Measurements from ENCODE around the gene KY.

The KY gene

DNA sequence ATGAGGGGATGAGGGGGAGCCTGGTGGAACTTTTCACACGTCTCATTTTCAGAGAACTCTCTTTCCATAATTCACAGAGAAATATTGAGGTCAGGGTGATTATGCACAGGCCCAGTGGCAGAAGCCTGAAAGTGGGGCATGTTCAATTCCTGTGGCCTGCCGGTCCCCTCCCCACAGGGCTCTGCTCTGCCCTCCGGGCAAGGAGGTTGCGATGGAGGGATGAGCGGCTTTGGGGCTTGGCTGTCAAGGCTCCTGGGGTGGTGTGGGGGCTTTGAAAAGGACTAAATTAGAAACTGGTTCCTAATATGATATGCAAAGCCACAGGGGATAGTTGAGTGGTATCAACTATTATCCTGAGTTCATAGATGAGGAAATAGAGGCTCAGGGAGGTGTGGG is 9.2 kb upstream of the KY start:
- no peak for DNase-seq (ENCODE audit: low read depth)
- no peak overlapping the region for H3K4me3 ChIP-seq (ENCODE audit: low read depth, low read length)
- TF ChIP-seq, protein P1, sequence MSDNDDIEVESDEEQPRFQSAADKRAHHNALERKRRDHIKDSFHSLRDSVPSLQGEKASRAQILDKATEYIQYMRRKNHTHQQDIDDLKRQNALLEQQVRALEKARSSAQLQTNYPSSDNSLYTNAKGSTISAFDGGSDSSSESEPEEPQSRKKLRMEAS (IDR thresholded peaks at IDR 0.05; ENCODE audit: low read depth, low read length) = no peak
- TF ChIP-seq, protein P2, sequence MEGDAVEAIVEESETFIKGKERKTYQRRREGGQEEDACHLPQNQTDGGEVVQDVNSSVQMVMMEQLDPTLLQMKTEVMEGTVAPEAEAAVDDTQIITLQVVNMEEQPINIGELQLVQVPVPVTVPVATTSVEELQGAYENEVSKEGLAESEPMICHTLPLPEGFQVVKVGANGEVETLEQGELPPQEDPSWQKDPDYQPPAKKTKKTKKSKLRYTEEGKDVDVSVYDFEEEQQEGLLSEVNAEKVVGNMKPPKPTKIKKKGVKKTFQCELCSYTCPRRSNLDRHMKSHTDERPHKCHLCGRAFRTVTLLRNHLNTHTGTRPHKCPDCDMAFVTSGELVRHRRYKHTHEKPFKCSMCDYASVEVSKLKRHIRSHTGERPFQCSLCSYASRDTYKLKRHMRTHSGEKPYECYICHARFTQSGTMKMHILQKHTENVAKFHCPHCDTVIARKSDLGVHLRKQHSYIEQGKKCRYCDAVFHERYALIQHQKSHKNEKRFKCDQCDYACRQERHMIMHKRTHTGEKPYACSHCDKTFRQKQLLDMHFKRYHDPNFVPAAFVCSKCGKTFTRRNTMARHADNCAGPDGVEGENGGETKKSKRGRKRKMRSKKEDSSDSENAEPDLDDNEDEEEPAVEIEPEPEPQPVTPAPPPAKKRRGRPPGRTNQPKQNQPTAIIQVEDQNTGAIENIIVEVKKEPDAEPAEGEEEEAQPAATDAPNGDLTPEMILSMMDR (IDR thresholded peaks at IDR 0.05; ENCODE audit: low read depth, low read length) = no peak
- TF ChIP-seq POLR2A (IDR thresholded peaks at IDR 0.05; ENCODE audit: extremely low read depth, insufficient read length) (no peak), MYC (IDR thresholded peaks at IDR 0.05; ENCODE audit: low read depth, low read length) (no peak)

DNA sequence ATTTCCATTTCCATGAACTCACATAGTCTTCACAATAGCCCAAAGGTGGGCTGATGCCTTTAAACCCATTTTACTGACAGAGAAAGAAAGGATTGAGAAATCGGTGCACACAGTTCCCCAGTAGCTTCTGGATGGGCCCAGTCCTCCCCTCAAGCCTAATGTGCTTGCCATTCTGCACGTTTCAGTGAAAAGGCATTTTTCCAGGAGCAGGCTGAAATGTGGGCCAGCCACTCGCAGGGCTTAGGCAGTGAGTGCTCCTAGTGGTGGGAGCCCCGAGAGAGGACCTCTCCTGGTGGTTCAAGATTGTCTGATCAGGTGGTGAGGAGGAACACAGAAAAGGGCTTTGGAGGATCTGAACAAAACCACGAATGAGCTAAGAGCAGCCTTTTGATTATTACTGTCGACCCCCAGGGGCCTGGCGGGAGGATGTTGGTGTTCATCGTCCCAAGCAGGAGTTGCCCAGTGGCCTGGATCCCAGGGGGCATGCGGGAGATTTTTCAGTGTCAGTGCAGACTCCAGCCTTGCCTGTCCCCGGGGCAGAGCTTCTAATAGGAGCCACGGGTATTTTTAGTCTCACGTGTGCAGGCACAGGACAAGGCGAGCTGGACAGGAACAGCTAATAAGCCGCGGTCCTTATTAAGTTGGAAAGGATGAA is 8.7 kb upstream of the KY start:
- H3K4me3 ChIP-seq (ENCODE audit: low read depth, low read length) = no peak overlapping the region
- DNase-seq (ENCODE audit: low read depth) = peak; percentile 20
- TF ChIP-seq, protein P2 (IDR thresholded peaks at IDR 0.05; ENCODE audit: low read depth, low read length) = no peak
- TF ChIP-seq MYC (IDR thresholded peaks at IDR 0.05; ENCODE audit: low read depth, low read length) (no peak), POLR2A (IDR thresholded peaks at IDR 0.05; ENCODE audit: extremely low read depth, insufficient read length) (no peak)
- TF ChIP-seq, protein P1 (IDR thresholded peaks at IDR 0.05; ENCODE audit: low read depth, low read length) = no peak

DNA sequence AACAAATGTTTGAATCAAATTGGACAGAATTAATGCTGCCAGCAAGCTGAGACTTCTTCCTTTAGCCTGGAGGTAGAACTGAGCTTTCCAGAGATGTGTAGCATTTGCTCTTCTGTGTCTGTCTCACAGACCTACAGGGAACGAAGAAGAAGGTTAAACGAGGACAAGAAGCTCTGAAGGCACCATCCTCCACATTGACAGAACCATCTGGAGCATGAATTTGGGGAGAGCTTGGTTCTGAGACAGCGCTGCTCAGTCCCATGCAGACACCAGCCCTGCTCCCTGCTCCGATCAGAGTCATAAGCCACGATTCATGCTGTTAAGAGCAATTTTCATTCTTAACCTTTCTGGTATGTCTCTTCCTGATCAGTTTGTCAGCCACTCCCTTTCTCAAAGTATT is 7.7 kb upstream of the KY start:
- no peak for DNase-seq (ENCODE audit: low read depth)
- H3K4me3 ChIP-seq (ENCODE audit: low read depth, low read length) = no peak overlapping the region
- TF ChIP-seq, protein P2 (IDR thresholded peaks at IDR 0.05; ENCODE audit: low read depth, low read length) = no peak
- TF ChIP-seq POLR2A (IDR thresholded peaks at IDR 0.05; ENCODE audit: extremely low read depth, insufficient read length) (no peak), MYC (IDR thresholded peaks at IDR 0.05; ENCODE audit: low read depth, low read length) (no peak)
- TF ChIP-seq, protein P1 (IDR thresholded peaks at IDR 0.05; ENCODE audit: low read depth, low read length) = no peak

DNA sequence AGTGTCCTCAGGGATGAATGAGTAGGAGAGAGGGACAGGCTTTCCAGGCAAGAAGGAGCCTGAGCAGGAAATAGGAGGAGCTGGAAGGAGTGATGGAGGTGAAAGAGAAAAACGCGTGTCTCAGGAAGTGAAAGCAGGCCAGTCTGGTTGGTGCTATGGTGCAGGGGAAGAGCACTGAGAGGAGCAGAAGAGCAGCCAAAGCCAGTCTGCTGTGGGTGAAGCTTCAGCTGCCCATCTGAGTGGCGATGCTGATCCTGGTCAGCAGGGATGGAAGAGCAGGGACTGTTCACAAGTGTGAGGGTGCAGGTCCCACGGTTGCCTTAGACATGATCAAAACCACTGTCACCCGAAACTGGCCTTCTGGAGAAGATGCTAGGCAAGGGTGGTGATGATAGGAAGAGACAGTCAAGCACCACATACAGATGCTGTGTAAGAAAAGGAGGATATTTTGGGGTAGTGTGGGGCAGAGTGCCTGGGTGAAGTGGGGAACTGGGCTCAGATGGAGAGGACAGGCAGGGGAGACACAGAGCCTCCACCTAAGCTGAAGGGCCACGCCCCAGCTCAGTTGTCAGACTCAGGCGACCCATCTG is 5.5 kb upstream of the KY start:
- H3K4me3 ChIP-seq (ENCODE audit: low read depth, low read length) = no peak overlapping the region
- TF ChIP-seq, protein P1 (IDR thresholded peaks at IDR 0.05; ENCODE audit: low read depth, low read length) = no peak
- TF ChIP-seq, protein P2 (IDR thresholded peaks at IDR 0.05; ENCODE audit: low read depth, low read length) = no peak
- no peak for TF ChIP-seq POLR2A (IDR thresholded peaks at IDR 0.05; ENCODE audit: extremely low read depth, insufficient read length)
- no peak for TF ChIP-seq MYC (IDR thresholded peaks at IDR 0.05; ENCODE audit: low read depth, low read length)
- DNase-seq (ENCODE audit: low read depth) = no peak

DNA sequence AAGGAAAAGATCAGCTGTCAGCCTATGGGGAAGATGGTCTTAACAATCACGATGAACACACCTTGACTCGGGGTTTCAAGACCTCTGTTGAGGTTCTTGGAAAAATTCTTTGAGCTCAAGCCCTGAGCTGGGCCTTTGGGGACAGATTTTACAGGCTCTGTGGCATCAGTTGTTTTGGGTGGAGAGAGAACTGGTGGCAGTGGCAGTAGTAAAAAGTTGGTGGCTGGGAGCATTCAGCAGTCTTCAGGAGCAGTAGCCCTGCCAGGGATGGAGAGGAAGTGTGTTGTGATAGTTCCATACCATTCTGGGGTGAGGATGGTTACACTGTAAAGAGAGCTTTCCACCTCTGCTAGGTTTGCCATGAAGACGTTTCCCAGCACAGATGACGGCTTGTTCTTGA is 4.9 kb upstream of the KY start:
- DNase-seq (ENCODE audit: low read depth) = no peak
- TF ChIP-seq POLR2A (IDR thresholded peaks at IDR 0.05; ENCODE audit: extremely low read depth, insufficient read length) (no peak), MYC (IDR thresholded peaks at IDR 0.05; ENCODE audit: low read depth, low read length) (no peak)
- TF ChIP-seq, protein P1 (IDR thresholded peaks at IDR 0.05; ENCODE audit: low read depth, low read length) = no peak
- TF ChIP-seq, protein P2 (IDR thresholded peaks at IDR 0.05; ENCODE audit: low read depth, low read length) = no peak
- H3K4me3 ChIP-seq (ENCODE audit: low read depth, low read length) = no peak overlapping the region
